GM21367 (cell line): Measurements from ENCODE around the gene MRPS26.
"Not testable (repeated sequence)": the region's sequence is repeated elsewhere in the genome, so short reads cannot be mapped to it uniquely, and the experiment has no call there.

ENCODE experiments used
- ATAC-seq: cut with Tn5 transposase; IDR thresholded peaks from one replicate; pipeline ENCODE4 v1.9.1; 2021; ENCODE audit not compliant: unreplicated experiment

Gene MRPS26

DNA sequence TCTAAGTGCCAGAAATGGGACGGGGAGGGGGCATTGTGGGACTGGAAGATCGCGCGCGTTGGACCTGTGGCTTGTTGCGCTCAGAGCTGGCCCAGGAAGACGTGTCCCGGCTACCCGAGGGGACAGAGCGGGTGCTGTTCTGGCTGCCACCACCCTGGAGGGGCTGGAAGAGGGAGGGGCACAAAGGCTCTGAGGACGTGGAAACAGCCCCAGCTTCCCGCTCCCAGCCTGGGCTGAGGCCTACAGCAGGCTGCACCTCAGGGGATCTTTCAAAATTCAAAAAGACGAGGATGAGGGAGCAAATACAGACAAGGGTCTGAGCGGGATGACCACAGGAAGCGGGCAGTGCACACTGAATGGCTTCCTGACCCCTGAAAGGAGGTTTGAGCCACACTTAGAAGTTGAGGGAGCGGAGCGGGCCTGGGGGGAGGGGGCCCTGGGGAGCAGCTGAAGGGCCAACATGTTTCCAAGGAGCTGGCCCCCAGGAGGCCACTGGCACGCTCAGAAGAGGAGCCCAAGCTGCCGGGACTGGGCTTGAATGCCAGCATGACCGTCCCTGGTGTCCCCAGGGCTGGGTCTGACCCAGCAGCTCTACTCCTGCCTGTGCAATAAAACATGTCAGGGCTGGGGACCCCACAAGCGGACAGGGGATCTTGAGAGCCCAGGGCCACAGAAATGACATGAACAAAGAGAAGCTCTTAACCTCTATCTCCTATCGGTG, 26.8 kb downstream of the MRPS26 start:
- ATAC-seq = no peak

DNA sequence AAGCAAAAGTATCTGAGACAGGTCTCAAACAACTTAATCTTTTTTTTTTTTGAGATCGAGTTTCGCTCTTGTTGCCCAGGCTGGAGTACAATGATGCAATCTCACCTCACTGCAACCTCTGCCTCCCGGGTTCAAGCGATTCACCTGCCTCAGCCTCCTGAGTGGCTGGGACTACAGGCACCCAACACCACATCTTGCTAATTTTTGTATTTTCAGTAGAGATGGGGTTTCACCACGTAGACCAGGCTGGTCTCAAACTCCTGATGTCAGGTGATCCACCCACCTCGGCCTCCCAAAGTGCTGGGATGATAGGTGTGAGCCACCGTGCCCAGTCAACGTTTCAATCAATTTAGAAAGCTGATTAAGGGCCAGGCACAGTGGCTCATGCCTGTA, 27.4 kb downstream of the MRPS26 start:
- ATAC-seq = not testable (repeated sequence)

DNA sequence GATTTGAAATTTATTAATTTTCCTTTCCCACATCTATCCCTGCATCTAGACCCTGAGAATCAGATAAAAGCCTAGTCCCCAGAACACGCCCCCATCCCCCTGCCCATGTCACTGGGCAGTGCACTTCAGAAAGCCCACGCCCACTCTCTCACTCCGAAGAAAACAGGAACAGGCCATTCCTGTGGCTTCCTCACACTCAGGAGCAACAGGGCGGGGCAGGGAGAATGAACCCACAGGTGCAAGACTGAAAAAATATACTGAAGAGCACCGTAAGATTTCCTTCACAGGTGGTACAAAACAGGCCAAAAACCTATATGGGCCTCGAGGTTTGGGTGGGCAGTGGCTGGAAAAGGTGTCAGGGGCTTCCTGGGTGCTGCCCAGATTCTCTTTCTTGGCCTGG, 29.0 kb downstream of the MRPS26 start:
- ATAC-seq = no peak

DNA sequence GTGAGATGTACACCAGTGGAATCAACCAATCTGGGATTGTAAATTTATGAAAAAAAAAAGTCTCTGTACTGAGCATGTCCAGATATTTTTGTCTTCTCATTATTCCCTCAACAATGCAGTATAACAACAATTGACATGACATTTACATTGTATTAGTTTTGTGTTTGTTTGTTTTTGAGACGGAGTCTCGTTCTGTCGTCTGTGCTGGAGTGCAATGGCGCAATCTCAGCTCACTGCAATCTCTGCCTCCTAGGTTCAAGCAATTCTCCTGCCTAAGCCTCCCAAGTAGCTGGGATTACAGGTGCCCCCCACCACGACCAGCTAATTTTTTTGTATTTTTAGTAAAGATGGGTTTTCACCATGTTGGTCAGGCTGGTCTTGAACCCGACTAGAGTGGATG, 29.5 kb downstream of the MRPS26 start:
- not testable (repeated sequence) for ATAC-seq

DNA sequence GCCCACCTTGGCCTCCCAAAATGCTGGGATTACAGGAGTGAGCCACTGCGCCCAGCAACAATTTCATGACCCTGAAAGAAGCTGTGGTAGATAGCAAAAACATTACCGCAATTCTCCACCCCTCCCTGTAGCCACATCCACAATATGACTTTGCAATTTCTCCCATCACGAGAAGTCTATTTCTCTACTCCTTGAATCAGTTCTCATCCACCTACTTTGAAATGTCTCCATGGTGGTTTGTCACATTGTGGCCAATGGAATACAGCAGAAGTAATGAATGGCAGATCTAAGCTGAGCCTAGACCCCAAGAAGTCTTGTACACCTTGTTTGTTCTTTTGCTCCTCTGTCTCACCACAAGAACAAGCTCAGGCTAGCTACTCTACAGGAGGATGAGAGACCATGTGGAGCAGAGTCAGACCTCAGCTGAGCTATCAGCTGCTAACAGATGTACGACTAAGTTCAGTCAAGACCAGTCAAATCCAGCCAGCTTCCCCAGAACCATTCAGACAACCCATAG, 31.8 kb downstream of the MRPS26 start:
- no peak for ATAC-seq

DNA sequence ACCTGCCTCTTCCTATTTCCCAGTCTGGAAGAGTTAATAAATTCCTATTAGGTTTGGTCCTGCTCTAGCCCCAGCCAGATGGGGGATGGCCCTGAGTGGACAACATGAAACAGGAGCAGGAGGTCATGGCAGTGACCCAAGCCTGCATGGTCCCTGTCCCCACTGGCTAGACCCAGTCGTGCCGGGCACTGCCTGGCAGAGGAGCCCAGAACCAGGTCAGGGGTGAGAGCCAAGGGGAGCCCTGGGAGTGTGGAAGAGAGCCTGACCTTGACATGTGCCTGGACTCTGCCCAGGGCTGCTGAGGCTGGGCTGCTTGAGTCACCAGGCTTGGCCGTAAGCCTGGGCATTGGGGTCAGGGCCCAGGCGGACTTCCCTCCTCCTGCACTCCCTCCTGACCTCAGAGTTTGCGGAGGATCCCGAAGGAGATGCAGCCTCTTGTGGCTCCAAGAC, 35.1 kb downstream of the MRPS26 start:
- ATAC-seq = no peak

DNA sequence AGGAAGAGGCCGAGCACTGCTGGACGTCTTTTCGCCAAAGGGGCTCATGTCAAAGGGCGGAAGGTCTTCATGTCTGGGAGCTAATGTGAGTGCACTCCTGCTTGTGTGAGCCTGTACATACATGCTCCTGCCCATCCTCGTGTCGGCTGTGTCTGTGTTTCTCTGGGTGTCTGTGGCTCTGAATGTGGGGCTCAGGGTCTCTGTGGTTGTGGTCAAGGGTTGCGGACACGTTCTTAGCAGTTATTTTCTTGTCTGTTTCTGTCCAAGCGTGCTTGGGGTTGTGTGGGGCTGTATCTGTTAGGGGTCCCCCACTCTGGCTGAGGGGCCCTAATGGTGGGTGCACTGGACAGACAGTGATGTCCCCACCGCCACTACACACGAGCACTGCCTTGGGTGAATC, 35.8 kb downstream of the MRPS26 start:
- ATAC-seq = no peak

DNA sequence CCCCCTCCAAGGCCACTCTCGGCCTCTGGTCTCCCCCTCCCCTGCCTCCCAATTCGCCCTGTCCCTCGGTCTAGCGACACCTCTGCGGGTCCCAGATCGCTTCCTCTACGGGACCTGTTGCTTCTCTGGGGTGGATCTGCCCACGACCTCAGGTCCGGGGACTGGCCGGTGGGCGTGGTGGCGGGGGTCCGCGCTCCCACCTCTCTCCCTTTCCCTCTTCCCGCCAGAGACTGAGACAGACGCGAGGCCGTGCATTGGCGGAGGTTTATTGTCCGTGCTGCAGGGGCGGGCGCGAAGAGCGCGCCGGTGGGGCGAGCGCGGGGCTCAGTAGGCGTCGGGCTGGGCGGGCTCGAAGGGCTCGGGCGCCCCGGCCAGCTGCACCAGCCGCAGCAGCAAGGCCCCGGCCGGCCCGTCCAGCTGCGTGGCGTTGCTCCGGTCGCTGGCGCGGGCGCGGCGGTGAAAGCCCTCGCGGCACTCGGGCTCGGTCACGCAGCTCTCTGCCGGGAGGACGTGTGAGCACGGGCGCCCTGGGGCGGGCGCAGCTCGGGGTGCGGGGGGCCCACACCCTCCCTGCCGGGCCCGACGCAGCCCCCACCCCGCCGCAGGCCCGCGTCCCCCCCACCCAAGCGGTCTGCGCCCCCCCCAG, 36.6 kb downstream of the MRPS26 start:
- ATAC-seq = no peak

DNA sequence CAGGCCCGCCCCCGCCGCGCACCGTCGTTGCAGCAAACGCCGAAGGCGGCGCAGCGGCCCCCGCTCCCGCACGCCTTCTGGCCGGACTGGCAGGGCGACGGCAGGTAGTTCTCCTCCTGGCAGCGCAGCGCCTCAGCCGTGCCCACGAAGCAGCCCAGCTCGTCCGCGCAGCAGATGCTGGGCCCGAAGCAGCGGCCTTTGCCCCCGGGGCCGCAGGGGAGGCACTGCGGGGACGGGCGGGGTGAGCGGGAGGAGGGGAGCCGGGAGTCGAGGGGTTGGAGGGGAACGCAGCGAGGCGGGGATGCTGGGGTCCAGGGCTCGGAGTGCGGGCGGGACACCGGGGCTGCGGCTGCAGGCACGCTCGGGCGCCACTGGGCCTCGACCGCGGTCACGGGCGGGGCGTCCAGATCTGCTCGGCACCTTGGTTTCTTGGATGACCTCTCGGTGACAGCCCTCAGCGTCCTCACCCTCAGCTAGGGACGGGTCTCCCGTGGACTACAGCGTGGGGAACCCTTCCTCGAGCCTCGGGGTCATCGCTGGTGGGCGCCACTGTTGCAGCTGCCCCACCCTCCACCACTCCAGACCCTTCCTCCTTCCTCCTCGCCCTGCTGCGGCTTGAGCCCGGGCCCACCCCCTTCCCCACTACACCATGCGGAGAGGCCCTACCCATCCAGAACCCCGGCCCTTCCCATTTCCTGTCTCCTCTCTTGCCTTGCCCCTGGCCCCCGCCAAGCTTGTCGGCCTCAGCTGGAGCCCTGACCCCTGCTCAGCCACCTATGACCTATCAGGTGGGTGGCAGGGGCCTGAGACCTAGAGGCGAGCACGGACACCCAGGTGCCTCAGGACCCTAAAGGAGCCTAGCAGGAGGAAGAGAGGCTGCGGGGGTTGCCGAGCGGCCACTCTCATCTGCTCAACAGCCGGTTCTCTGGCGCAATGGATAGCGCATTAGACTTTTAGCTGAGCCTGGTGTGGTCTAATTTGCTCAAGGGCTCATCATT, 37.4 kb downstream of the MRPS26 start:
- ATAC-seq = no peak

DNA sequence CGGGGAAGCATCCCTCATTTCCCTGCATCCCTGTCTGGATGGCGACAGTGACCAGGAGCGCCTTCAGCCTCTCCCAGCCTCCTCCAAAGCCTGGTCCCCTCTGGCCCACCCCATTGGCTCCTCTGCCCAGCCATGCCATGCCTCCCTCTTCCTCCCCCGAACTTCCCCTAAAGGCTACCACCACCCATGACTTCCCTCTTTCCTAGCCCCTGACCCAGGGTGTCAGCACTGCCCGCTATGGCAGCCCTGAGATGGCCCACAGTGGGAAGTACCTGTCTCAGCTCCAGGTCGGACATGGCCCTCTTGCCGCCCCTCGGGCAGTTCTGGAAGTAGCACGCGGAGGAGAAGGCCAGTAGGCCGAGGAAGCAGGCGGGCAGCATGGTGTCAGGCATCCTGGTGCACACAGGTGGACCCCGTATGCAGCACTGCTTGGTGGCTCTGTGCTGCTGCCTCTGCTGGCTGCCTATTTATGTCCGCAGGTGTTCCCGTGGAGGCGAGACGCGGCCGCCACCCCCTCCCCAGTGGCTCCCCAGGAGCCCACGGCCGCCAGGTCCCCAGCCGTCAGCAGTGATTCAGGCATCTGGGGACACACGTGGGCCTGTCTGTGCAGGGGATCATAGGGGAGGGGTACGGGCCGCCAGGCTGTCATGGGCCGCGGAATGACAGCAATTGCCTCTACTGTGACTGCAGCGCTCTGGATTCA, 38.6 kb downstream of the MRPS26 start, which contains the start of gene AVP:
Gene AVP, minus strand, starts transcription at position 442 of the 703 bp plus-strand sequence. Its CDS starts 50 bp downstream, at position 392.
- no peak for ATAC-seq

DNA sequence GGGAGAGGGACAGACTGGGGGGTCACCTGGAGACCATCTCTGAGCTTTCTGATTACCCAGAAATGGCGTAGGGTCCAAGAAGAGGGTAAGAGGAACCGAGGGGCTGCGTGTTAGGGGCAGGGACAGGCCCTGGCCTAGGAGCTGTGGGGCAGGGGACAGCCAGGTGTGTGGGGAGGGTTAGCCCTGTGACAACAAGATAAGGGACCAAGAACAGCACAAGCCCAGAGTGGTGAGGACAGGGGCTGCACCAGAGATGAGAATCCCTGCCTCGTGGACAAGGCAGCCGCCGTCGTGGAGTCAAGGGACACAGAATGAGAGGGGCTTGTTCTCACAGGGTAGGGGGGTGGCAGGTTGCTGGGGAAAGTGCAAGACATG, 39.1 kb downstream of the MRPS26 start:
- no peak for ATAC-seq

DNA sequence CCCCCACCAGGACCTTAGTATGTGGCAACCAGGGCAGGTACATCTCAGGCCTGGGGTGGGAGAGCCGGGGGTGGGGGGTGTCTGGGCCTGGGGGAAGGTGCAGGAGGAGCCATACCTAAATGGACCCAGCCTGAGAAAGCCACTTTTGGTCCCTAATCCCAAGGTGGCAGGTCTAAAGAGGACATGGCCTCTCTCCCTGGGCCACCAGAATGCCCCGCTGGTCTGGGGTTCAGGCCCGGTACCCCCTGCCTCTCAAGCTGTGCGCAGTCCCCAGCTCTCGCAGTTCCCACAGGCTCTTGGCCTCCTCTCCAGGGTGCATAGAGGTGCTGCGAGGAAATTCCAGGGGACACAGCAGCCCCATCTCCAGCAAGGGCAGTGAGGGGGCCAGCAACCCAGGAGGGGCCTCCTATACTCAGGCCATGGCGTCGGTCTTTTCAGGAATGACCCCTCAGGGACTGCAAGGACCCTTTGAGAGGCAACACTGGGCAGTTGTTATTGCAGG, 39.8 kb downstream of the MRPS26 start:
- ATAC-seq = no peak

DNA sequence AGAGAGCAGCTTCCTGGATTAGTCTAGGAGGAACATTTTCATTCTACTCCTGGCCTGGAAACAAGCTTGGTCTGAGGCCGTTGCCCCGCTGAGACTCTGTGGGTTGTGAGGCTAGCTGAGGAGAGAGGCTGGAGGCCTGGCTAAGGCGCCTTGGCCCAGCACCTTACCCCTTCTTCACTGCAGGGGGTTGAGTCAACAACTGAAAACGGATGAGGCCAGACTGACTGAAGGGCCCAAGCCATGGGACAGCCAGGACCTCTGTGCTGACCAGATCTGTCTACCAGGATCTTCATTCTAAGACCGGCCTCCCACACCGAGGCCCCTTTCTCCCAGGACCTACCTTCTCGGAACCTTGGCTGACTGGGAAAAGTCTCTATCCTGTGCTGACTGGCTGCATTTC, 42.2 kb downstream of the MRPS26 start:
- no peak for ATAC-seq

DNA sequence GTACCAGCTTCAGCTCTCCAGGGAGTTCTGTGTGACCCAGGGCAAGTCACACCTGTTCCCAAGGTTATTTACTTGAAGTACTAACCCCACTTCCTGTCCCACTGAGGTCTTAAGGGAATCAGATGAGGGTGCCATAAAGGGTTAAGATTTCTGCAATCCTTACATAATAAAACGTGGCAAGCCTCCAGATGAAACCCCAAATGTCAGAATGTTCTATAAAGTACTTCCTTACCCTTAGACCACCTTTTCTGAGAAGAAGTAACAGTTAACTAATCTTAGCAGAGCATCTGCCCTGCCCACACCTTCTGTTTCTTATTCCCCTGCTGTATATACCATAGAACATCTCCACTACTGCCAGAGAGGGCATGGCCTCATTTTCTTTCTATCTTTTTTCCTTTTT, 44.7 kb downstream of the MRPS26 start:
- ATAC-seq = no peak

DNA sequence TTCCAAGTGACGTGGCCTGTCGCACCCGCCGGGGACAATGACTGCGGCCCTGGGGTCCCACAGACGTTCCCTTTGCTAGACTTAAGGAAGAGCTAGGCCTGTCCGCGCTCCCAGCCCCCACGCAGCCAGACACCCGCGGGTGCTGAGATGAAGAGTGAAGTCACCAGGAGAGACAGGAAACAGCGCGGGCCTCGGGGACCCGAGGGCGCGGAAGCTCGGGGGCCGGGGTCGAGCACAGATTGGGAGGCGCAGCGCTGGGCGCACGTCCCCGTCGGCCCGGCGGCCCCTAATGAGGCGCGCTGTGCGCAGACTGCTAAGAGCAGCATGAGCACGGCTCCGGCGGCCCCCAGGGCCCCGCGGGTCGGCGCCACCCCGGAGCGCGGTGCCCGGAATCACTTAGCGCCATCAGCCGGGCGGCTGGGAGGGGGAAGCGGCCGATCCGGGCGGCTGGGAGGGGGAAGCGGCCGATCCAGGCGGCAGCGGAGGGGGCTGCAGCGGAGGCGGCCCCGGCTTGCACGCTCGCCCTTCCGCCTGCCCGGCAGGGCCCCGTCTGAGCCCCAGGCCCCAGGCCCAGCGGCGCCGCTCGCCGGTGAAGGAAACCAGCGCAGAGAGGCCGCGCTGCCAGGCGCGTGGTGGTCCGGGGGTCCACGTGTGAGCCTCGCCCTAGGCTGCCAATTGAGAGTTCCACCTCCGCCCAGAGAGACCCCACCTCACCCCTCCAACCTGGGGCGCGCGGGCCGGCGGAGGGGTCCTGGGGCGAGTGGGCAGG, 46.9 kb downstream of the MRPS26 start:
- no peak for ATAC-seq

DNA sequence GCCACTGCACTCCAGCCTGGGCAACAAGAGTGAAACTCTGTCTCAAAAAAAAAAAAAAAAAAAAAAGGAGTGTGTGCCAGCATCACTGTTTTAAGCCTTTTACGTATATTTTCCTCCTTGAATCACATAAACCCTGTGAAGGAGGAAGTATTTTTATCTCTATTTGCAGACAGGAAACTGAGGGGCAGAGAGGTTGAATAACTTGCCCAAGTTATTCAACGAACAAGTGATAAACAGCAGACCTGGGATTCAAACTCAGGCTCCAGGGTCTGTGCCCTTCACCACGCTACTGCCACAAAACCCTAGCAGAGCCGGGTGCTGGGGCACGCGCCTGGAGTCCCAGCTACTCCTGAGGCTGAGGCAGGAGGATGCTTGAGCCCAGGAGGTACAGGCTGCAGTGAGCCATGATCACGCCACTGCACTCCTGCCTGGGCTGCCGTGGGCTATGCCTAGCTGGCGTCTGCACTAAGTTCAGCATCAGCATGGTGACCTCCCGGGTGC, 48.1 kb downstream of the MRPS26 start:
- ATAC-seq = no peak

DNA sequence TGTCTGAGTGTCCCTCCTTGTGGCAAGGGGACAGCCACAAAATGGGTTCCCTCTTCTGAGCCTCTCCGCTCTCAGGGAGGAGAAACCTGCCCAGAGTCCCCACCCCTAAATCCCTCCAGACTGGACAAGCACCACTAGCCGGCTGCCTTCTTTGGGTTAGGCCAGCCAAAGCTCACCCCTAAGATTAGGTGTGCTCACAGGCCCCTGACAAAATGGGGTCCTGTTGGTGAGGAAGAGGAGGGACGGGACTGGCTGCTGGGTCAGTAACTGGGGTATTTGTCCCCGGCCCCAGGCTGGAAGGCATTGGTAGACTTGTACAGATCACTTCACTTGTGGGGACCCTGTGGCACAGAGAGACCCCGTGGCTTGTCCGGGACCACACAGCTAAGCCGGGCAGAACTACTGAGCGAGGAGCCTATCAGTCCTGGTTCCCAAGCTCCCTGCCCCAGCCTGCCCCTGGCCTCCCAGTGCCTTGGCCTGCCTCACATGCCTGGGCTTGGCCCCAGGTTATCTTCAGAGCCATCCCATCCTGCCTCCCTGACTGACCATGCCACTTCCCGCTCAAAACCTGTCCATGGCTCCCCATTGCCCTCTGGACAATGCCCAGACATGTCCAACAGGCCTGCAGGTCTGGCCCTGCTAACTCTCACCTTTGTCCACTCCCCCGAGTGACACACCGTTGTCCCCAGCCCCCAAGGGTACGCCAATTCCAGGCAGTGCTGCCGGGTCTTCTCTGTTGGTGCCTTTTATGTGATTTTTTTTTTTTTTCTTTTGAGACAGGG, 49.2 kb downstream of the MRPS26 start:
- no peak for ATAC-seq
